ENCODE results near the gene ACYP2.

Gene ACYP2

GRCh38 chr2:54271189-54271588, 155.8 kb downstream of the ACYP2 start:
- no peak overlapping the region for H3K4me2 ChIP-seq (ENCODE audit: low read depth, low read length, poor library complexity, severe bottlenecking)
- no peaks in the 10 kb centered on the region for H3K4me1 ChIP-seq (ENCODE audit: insufficient read depth, low read length, poor library complexity, severe bottlenecking)

GRCh38 chr2:54271843-54272627, 156.6 kb downstream of the ACYP2 start:
- Histone ChIP-seq H3K4me2 (ENCODE audit: low read depth, low read length, poor library complexity, severe bottlenecking) (no peak overlapping the region), H3K9me2 (replicated peaks; ENCODE audit: low read depth, low read length) (no peaks in the 10 kb centered on the region), H3K79me2 (ENCODE audit: insufficient read depth, low read length) (no peaks in the 10 kb centered on the region), H3K4me1 (ENCODE audit: insufficient read depth, low read length, poor library complexity, severe bottlenecking) (no peaks in the 10 kb centered on the region), H3K36me3 (ENCODE audit: insufficient read depth, low read length) (no peaks in the 10 kb centered on the region), H2AFZ (ENCODE audit: low read length) (0 out of 2 replicates have a peak overlapping the region, but pooled peaks have one; percentile 13), H3K9me3 (ENCODE audit: insufficient read depth, low read depth, low read length) (no peaks in the 10 kb centered on the region), H3F3A (ENCODE audit: low read depth) (no peaks in the 10 kb centered on the region), H3K9ac (ENCODE audit: low read depth, low read length, poor library complexity, severe bottlenecking) (no peak overlapping the region), H4K20me1 (ENCODE audit: insufficient read depth, low read length, poor library complexity, severe bottlenecking) (no peaks in the 10 kb centered on the region), H3K4me3 (ENCODE audit: low read length, poor library complexity, severe bottlenecking) (no peak overlapping the region), H3K27me3 (ENCODE audit: insufficient read depth, low read length, poor library complexity, severe bottlenecking) (no peaks in the 10 kb centered on the region)
- TF ChIP-seq CTCF (conservative IDR thresholded peaks at IDR 0.05; ENCODE audit: low read length) (no peak), EZH2phosphoT487 (IDR thresholded peaks at IDR 0.05; ENCODE audit: borderline replicate concordance) (no peak)

More at GRCh38 chr2:54271189-54271588, 155.8 kb downstream of the ACYP2 start:
- Histone ChIP-seq H3K27me3 (ENCODE audit: insufficient read depth, low read length, poor library complexity, severe bottlenecking) (no peaks in the 10 kb centered on the region), H3K9ac (ENCODE audit: low read depth, low read length, poor library complexity, severe bottlenecking) (no peak overlapping the region), H2AFZ (ENCODE audit: low read length) (no peak overlapping the region), H3K36me3 (ENCODE audit: insufficient read depth, low read length) (no peaks in the 10 kb centered on the region), H3F3A (ENCODE audit: low read depth) (no peaks in the 10 kb centered on the region), H4K20me1 (ENCODE audit: insufficient read depth, low read length, poor library complexity, severe bottlenecking) (no peaks in the 10 kb centered on the region), H3K79me2 (ENCODE audit: insufficient read depth, low read length) (no peaks in the 10 kb centered on the region), H3K9me3 (ENCODE audit: insufficient read depth, low read depth, low read length) (no peaks in the 10 kb centered on the region), H3K9me2 (replicated peaks; ENCODE audit: low read depth, low read length) (no peaks in the 10 kb centered on the region), H3K4me3 (ENCODE audit: low read length, poor library complexity, severe bottlenecking) (no peak overlapping the region)
- TF ChIP-seq CTCF (conservative IDR thresholded peaks at IDR 0.05; ENCODE audit: low read length) (no peak), EZH2phosphoT487 (IDR thresholded peaks at IDR 0.05; ENCODE audit: borderline replicate concordance) (no peak)

GRCh38 chr2:54274781-54275242, 159.4 kb downstream of the ACYP2 start:
- no peaks in the 10 kb centered on the region for H3F3A ChIP-seq (ENCODE audit: low read depth)
- H3K4me1 ChIP-seq (ENCODE audit: insufficient read depth, low read length, poor library complexity, severe bottlenecking), result no peaks in the 10 kb centered on the region
- H3K9ac ChIP-seq (ENCODE audit: low read depth, low read length, poor library complexity, severe bottlenecking), result no peak overlapping the region
- H3K4me3 ChIP-seq (ENCODE audit: low read length, poor library complexity, severe bottlenecking), result no peak overlapping the region
- no peak overlapping the region for H2AFZ ChIP-seq (ENCODE audit: low read length)
- no peak for TF ChIP-seq EZH2phosphoT487 (IDR thresholded peaks at IDR 0.05; ENCODE audit: borderline replicate concordance)
- no peak for TF ChIP-seq CTCF (conservative IDR thresholded peaks at IDR 0.05; ENCODE audit: low read length)
- no peaks in the 10 kb centered on the region for H3K27me3 ChIP-seq (ENCODE audit: insufficient read depth, low read length, poor library complexity, severe bottlenecking)
- no peaks in the 10 kb centered on the region for H3K9me3 ChIP-seq (ENCODE audit: insufficient read depth, low read depth, low read length)
- no peaks in the 10 kb centered on the region for H4K20me1 ChIP-seq (ENCODE audit: insufficient read depth, low read length, poor library complexity, severe bottlenecking)
- no peaks in the 10 kb centered on the region for H3K36me3 ChIP-seq (ENCODE audit: insufficient read depth, low read length)
- H3K4me2 ChIP-seq (ENCODE audit: low read depth, low read length, poor library complexity, severe bottlenecking), result no peak overlapping the region
- no peaks in the 10 kb centered on the region for H3K9me2 ChIP-seq (replicated peaks; ENCODE audit: low read depth, low read length)
- H3K79me2 ChIP-seq (ENCODE audit: insufficient read depth, low read length), result no peaks in the 10 kb centered on the region
